HG03432 (cell line): ENCODE data around the gene CFAP45.
A peak's percentile ranks its signal among the peaks of the same experiment; 100 is the strongest.

Source experiments
- ATAC-seq: cut with Tn5 transposase; IDR thresholded peaks from one replicate; pipeline ENCODE4 v1.9.1; 2021; ENCODE audit warnings: mild to moderate bottlenecking, moderate library complexity; ENCODE audit not compliant: unreplicated experiment

CFAP45 gene, protein sequence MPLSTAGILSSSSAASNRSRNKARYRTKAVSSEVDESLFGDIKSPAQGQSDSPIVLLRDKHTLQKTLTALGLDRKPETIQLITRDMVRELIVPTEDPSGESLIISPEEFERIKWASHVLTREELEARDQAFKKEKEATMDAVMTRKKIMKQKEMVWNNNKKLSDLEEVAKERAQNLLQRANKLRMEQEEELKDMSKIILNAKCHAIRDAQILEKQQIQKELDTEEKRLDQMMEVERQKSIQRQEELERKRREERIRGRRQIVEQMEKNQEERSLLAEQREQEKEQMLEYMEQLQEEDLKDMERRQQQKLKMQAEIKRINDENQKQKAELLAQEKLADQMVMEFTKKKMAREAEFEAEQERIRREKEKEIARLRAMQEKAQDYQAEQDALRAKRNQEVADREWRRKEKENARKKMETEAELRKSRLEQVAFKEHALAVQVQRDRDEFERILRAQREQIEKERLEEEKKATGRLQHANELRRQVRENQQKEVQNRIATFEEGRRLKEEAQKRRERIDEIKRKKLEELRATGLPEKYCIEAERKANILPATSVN

DNA sequence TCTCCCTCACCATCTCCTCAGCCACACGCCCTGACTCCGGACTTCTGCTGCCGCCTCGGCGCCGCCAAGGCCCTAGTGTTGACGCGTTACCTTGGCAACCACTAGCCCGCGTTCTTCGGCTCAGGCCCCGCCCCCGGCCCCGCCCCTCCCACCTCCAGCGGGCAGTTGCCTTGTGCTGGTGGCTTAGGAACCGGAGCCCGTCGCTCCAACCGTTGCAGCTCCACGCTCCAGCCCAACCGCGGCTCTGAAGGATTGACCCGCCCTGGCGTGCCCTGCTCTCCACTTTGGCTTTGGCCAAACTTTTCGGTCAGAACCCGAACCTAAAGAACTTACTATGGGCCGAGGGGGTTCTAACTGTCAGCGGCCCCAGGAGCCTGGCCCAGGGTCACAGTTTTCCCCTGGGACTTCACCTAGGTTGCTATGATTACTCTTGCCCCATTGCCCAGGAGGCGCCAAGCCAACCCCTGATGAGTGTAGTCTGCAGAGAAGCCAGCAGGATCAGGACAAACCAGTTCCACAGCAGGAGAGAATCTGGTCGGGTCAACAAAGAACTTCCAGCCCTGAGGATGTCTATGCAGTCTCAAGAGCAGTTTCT lies at the start of gene CFAP45:
Gene CFAP45 (minus strand): TSS at position 80 of the 595 bp plus-strand sequence. CDS start 67 bp downstream, at position 13.
- peak; percentile 71 for ATAC-seq

DNA sequence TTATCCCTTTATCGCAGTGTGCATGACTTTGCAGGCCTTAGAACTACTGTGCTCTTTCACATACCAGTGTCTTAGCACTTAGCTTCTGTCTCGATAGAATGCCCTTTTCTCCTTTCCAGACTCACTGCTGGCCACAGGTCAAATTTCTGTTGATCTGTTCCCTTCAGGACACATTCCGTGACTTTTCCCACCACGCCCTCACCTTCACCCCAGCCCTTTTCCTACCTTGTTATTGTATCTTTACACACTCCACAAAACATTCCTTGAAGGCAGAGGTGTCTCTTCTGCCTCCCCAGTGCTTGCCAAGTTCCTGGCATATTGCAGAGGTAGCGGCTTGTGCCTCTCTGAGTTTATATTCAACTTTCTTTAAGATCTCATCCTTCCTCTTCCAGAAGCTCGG lies 49.2 kb upstream of the CFAP45 start:
- no peak for ATAC-seq

DNA sequence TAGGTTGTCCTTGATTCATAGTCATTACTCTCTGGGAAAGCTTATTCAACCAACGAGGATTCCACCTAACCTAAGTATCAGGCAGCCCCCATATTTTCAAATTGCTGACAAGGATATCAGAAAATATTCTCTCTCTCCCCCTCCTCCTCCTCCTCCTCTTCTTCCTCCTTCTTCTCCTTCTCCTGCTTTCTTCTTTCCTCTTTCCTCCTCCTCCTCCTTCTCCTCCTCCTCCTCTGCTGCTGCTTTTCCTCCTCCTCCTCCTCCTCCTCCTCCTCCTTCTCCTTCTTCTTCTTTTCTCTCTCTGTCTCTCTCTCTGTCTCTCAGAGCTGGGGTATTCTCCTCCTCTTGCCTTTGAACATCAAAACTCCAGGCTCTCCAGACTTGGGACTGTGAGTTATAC lies 48.0 kb upstream of the CFAP45 start:
- no peak for ATAC-seq

DNA sequence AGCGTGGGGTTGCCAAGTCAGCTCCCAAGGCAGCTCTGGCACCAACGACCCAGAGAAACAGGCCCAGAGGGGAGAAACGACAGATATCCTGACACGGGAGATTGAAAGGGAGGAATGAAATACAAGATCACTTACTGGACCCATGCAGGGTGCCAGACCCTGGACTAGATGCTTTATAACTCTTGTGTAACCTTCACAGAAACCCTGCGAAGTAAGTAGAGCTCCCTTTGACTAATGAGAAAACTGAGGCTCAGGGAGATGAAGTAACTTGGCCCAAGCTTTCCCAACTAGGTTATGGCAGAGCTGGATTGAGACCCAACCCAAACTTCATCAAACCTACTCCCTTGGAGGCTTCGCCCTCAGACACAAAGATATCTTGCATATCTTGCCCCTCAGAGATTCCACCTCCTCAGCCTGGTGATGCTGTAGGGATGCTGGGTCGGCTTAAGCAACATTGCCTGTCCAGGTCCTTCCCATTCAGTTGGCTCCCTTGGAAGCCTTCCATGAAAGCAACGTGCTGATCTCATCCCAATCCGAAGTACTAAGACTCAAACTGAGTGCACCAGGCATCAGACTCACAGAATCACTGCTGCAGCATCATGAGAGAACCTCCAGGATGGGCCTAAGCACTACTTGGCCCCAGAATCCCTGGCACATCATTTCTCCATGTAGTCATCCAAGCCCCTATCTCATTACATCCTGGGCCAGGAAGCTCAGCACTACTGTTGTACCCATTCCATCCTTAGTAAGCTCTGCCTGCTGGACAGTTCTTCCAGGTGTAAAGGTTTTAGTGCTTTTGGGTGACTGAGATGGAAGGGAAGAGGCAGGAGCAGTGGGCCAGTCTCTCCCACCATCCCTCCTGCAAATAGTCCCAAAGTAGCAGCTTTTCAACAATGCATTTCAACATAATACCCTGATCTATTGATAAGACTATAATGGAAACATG lies 46.5 kb upstream of the CFAP45 start:
- no peak for ATAC-seq

DNA sequence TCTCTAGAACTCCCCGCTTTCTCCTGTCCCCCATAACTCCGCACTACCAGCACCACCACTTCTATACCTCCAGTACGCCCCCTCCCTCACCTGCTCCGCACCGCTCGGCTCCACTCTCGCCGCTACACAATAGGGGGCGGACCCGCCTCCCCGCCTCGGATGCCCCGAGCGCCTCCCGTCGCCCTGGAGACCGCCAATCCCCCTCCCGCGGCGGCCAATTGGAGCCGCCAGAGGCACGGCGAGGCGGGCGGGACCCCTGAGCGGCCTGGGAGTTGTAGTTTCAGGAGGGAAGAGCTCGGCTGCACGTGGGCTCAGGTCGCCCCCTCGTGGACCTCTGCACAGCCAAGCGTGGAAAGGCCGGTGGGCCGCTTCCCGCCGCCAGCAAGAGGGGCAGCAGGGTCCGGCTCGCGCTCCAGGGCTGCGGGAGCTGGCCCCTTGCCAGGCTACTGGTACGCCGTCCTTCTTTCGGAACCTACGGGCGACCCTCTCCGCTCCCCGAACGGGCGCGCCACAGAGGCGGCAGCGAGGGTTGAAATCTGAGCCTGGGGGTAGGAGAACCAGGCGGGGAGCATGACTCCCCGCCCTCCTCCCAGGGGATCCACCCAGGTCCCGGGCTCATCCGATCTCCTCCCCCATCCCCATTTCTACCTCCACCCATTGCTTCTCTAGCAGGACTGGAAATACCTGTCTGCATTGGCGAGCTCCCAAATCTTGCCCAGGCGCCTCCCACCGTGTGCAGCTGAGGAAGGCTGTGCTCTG lies 45.7 kb upstream of the CFAP45 start, which contains the start of gene IGSF9:
Gene IGSF9 (minus strand): TSS at position 131 of the 759 bp plus-strand sequence. CDS start 2,159 bp downstream, outside the sequence.
- ATAC-seq, result peak; percentile 64

DNA sequence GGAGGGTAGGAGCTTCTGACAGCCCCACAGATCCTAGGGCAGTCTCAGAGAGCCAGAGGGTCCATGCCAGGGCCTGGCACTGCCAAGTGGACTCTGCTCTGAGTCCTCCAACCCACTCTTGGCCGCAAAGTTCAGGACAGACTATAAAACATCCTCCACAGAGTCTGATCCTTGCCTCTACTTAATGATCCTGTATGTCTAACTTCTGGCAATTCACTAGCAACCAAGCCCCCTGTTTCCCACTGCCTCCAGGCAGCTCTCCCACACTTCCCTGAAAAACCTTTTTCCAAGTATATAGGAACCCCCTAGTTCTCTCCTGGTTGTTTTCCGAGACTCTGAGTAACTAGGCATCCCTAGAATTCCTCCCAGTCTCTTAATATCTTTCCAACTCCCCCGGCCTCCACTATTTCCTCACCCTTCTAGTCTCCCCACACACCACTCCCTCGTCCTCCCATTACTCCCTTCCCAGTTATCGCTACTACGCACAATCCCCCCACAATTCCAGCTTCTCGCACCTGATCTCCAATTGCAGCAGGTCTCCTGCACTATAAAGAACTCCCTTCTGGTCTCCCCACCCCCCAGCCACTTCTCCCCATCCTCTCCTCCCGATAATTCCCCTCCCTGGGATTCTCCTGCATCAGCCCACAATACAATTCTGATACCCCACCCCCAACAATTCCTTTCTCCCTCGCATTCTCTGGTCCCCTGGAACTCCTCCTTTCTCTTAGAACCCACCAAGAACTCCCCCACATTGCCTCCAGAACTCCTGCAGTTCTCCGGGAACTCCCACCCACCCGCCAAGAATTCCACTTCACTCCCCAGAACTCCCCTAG lies 44.9 kb upstream of the CFAP45 start:
- ATAC-seq, result no peak

DNA sequence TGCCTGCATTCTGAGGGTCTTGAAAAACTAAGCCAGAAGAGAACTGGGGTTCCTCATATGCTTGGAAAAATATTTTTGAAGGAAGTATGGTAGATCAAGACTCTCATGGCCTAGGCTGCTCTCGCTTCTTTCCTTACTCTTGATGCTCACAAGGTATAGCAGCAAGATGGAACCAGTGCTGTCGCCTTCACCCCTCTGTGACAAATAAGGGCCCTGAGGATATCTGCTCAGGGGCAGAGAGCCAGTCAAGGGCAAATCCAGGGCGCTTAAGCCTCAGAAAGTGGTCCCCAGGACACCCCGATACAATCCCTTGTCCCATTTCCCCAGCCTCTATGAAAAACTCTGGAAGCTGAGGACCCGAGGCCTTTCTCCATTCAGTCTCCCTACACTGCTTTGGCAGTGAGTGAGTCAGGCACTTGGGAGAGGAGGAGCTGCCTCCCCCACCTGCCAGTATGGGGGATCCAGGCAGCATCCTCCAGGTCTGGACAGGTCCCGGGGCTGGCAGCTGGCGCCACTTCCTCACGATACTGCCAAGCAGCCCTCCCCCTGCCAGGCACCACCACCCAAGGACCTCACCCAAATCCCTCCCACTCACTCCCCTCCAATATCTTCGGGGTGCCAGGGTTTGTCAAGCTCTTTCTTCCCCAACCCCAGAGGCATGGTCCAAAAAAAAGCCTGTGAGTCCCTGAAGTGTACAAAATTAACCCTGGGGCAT lies 44.1 kb upstream of the CFAP45 start:
- no peak for ATAC-seq

DNA sequence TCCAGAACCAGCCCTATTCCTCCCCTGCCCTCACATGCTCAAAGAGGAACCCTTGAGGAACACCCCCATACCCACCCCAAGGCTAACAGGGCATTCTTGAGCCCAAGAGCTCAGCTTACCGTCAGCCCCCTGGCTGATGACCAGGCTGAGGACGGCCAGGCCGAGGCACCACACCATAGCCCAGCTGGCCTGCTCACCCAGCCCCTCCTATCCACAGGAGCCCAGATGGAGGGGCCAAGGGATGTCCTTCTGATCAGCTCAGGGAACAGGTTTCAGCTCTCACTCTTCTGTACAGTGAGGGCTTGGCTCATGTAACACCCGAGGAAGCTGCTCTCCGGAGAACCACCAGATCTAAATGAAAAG lies 43.3 kb upstream of the CFAP45 start:
- ATAC-seq, result no peak

DNA sequence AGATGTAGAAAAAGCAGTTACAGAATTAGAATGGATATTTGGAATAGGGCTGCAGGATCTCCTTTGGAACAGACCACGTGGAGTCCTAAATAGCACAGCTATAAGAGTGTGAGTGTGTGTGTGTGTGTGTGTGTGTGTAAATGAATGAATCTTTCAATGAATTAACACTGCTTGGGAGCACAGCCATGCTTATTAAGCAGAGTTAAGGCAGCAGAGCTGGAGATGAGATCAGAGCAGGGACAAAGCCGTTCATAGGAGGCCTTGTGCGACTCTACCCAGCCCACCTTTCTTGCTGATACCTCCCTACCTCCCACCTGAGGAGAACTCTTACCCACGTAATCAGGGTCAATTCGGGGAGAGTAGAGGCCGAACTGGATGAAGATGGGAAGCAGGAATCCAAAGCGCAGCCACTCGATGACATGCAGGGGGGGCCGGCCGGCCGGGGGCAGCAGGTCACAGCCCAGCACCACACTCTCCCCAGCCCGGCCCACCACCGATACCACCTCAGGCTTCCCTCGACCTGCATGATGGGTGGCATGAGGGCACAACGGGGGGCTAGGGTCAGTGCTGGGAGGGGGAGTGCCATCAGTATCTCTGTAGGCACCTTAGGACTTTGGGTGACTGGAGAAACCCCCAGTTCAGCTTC lies 42.8 kb upstream of the CFAP45 start:
- ATAC-seq, result no peak

DNA sequence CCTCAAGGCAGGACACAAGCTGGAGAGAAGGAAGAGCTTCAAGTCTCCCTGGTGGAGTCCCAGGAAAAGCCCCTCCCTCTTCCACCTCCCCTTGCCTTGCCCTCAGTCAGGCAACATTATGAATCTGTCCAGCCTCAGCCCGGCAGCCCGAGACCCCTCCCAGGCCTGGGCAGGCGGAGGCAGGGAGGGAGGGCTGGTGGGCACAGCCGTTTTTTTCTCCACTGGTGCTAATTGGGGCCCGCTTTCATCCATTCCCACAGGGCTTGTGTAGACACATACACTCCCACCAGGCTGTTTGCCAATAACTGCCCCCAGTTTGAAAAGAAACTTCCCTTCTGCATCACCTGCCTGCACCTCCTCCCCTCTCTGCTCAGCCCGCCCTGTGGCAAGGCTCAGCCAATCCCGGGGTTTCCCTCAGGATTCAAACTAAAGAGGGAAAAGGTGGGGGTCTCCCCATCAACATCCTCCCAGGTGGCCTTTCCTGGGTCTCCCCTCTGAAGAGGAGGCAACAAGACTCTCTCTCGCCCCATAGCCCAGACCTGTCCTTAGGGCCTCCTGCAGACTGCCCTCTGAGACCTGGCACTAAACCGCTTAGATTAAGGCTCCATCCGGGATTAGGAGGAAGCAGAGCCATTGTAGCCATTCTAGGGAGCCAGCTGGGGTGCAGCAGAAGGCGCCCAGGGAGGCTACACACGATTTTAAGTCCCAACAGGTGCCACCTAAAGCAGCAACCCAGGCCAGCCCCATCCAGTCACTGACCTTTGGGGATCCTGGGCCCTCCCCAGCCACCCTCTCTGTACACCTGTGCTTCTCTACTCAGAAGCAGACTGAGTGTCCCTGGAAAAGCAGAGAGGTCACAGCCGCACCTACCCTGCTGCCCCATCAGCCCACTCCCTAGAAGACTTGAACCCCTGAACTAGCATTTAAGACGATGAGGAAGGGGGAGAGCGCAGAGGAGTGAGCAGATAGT lies 41.9 kb upstream of the CFAP45 start:
- no peak for ATAC-seq

DNA sequence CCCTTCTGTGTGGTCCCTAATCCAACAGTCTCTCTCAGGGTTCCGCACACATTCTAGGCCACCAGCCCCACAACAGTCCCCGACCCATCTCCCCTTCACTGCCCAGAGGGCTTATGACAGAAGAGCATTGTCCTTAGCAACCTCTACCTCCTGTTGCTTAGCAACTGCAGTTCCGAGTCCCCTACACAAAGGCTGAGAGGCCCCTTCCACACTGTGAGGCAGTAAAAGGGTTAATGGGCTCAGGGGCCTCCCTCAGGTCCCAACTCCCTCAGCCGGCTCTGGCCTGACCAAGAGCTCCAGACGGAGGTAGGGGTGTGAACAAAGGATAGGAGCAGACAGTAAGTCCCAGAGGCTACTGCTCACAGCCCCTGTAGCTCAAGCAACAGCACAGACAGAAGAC lies 41.2 kb upstream of the CFAP45 start:
- no peak for ATAC-seq

DNA sequence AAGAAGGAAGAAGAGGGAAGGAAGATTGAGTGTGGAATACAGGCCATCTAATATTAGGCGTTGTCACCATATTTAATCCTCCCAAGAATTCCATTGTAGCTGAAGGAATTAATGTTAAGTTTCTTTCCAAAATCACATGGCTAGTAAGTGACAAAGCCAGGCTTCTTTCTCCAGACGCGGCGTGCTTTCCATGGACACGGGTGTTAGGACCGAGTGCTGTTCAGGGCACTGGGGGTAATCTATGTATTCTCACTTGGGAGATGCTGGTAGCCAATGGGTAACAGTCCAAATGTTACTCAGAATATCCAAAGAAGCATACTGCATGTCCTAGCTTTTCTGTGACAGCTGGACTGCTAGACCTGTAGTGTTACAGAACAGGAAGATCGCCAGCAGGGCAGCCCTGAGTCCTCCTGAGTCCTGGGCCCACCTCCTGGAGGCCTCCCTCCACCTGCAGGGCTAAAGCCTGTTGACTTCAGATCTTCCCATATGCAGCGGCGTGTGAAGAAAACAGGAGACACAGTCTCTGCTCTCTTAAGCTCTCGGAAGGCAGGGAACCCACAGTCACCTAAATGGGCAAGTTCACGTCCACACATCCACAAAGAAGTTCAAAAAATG lies 40.1 kb upstream of the CFAP45 start:
- ATAC-seq, result no peak

DNA sequence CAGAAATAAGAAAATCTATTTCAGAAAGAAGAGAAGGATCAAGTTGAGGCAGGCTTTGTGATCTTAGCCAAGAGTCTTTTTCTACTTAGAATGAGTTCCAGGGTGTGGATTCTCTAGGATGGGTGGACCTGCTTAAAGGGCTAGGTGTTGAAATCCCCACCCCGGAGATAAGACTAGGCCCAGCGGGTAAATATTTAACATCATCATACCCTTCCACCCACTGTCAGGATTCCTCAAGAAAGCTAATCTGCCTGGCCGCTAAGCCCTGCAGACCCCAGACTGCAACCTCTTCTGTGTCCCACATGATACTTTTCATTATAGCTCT lies 39.7 kb upstream of the CFAP45 start:
- ATAC-seq, result no peak

DNA sequence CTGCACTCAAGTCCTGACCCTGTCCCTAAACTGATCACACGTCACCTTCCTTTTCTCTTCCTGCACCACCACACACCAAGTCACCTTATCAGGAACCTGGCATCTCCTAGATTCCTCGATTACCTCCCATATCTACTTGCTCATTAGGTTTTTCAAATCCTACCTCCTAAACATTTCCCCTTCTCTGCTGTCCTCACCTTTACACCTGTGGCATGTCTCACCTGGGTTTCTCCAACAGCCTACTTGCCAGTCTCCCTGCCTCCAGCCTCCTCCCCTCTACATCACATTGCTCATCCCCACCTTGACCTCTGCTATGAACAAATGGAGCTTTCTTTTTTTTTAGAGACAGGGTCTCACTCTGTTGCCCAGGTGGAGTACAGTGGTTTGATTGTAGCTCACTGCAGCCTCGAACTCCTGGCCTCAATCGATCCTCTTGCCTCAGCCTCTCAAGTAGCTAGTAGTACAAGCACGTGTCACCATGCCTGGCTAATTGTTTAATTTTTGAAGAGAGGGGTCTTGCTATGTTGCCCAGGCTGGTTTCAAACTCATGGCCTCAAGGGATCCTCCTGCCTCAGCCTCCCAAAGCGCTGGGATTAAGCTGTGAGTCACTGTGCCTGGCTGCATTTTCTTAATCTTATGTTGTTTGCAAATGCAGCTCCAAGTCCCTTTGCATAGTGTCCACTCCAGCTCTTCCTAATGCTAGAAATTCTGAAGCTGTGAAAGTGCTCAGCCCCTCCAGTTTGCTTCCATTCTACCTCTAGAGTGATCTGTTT lies 39.1 kb upstream of the CFAP45 start:
- no peak for ATAC-seq

DNA sequence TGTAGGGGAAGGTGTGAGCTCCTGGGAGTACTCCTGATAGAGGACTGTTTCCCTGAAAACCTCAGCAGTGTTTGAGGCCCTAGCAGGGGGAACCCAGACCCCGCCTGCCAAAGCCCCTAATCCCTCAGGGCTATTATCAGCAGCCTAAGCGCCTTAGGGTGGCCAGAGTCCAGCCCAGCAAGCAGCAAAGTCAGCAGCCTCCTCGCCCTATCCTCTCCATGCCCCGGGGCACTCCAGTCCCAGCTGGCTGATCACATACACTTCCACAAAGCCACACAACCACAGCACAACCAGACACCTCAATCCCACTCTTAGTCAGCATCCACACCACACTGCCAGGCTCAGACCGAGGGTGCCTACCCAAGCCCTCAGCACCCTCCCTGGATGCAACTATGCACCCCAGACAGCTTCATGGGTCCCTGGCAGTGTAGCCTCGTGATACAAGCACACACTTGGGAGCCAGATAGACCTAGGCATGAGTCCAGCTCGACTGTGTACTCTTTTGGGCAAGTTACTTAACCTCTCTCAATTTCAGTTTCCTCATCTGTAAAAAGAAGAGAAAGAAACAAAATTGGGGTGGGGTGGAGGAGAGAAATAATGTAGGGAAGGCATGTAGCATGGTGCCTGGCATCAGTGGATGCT lies 38.4 kb upstream of the CFAP45 start:
- no peak for ATAC-seq
